Right cardiac atrium (tissue), 5 donors: ENCODE data around the gene SCTR. TPM values are rescaled to one million over a fixed set of nuclear protein-coding genes. Genes with fewer than 3 reads are reported as not detected.

Experiments used
- ATAC-seq, 2 donors: fragments of 200-7000 bp; cut with Tn5 transposase; one replicate each; pipeline versions ENCODE4 v1.8.0 to v1.9.1; 2020; ENCODE audit warnings: moderate library complexity in 2 of 2, mild to moderate bottlenecking in 1 of 2
- DNase-seq, 3 donors: peaks; one replicate each; pipeline ENCODE4 v3.0.0-alpha.2; 2020
- H3K27ac ChIP-seq: one replicate; pipeline ENCODE4 v1.5.1; 2013; ENCODE audit warnings: mild to moderate bottlenecking, low read length, control low read depth, moderate library complexity
- H3K27me3 ChIP-seq: one replicate; pipeline ENCODE4 v1.6.1; 2013; ENCODE audit not compliant: control insufficient read depth, insufficient read depth
- H3K4me1 ChIP-seq: one replicate; pipeline ENCODE4 v1.6.1; 2013; ENCODE audit warnings: low read length; ENCODE audit not compliant: control insufficient read depth, insufficient read depth
- H3K4me3 ChIP-seq: one replicate; pipeline ENCODE4 v1.5.1; 2013; ENCODE audit warnings: low read length, control low read depth
- H3K9me3 ChIP-seq: one replicate; pipeline ENCODE4 v1.6.1; 2013; ENCODE audit warnings: low read length; ENCODE audit not compliant: control insufficient read depth
- WGBS: extraction: QIAGEN DNeasy Blood & Tissue Kit; methylation state at CpG from one replicate; pipeline ENCODE4 v1.1.7; 2013; 5-methylcytosine and 5-hydroxymethylcytosine counted together
- intact Hi-C, 4 donors: fragments of 100-400 bp; cut with DNase I; formaldehyde crosslinking; loops; one replicate each; pipeline versions ENCODE4 v1.11.0 to v1.14.0; 2022 to 2023
- polyA plus RNA-seq: library from polyadenylated mRNA; stranded (reverse); fragments of 200-250 nt; gene quantifications from one replicate; pipeline ENCODE4 v1.2.3, GENCODE V29; 2013
- total RNA-seq, 4 donors: library from RNA; stranded (reverse); fragmentation: NEBNext Ultra II Directional; extraction: Animal tissue kit (Norgen Biotek cat#: 25700); gene quantifications; one replicate each; pipeline ENCODE4 v1.2.1, GENCODE V29; 2021
- donor health status: healthy with polysubstance abuse.
- donor health status: DM: no; HTN: yes; CAD: no.
- donor health status: DM: no; HTN: no; CAD: no.
- donor health status: DM: no; HTN: yes; CAD: no; lungs with severe emphysema.
- donor health status: DM: yes; HTN: yes; CAD: no.

The SCTR gene
- total and polyA plus RNA-seq, 5 donors = 0.38 to 0.50 (median 0.40) TPM; not detected in 2

- intact Hi-C loops = no loop called here
- H3K27ac ChIP-seq = no peak overlapping the region
- no peaks in the 10 kb centered on the region for H3K27me3 ChIP-seq
- no peaks in the 10 kb centered on the region for H3K9me3 ChIP-seq
- H3K4me1 ChIP-seq = no peaks in the 10 kb centered on the region
- H3K4me3 ChIP-seq = no peak overlapping the region
- no peak for ATAC-seq
- no peak for DNase-seq
- WGBS = 85% methylated on average over 4 of the region's 4 CpGs
Observed at GRCh38 chr2:119440873-119441272, 83.4 kb downstream of the SCTR start.

- ATAC-seq (no peak), DNase-seq (no peak)
- intact Hi-C loops = no loop called here
- Histone ChIP-seq H3K27me3 (no peaks in the 10 kb centered on the region), H3K27ac (no peak overlapping the region), H3K4me3 (no peak overlapping the region), H3K4me1 (no peaks in the 10 kb centered on the region), H3K9me3 (no peaks in the 10 kb centered on the region)
- WGBS = 46% methylated on average over 1 of the region's 1 CpG
Observed at GRCh38 chr2:119440501-119440870, 83.8 kb downstream of the SCTR start.

GRCh38 chr2:119439574-119440500, 84.4 kb downstream of the SCTR start:
- Histone ChIP-seq H3K9me3 (no peaks in the 10 kb centered on the region), H3K27ac (no peak overlapping the region), H3K4me3 (no peak overlapping the region), H3K4me1 (no peaks in the 10 kb centered on the region), H3K27me3 (no peaks in the 10 kb centered on the region)
- 88% methylated on average over 15 of the region's 15 CpGs for WGBS
- ATAC-seq (peak in 1 of 2 donors; percentile 18), DNase-seq (no peak)
- intact Hi-C loops = no loop called here

GRCh38 chr2:119438726-119439284, 85.5 kb downstream of the SCTR start:
- Histone ChIP-seq H3K27ac (no peak overlapping the region), H3K4me1 (no peaks in the 10 kb centered on the region), H3K4me3 (no peak overlapping the region), H3K9me3 (no peaks in the 10 kb centered on the region), H3K27me3 (no peaks in the 10 kb centered on the region)
- intact Hi-C loops = no loop called here
- 91% methylated on average over 6 of the region's 6 CpGs for WGBS
- DNase-seq (no peak), ATAC-seq (no peak)

GRCh38 chr2:119438128-119438656, 86.1 kb downstream of the SCTR start:
- Histone ChIP-seq H3K27ac (no peak overlapping the region), H3K4me3 (no peak overlapping the region), H3K4me1 (no peaks in the 10 kb centered on the region), H3K9me3 (no peaks in the 10 kb centered on the region), H3K27me3 (no peaks in the 10 kb centered on the region)
- no peak for DNase-seq
- WGBS = 87% methylated on average over 6 of the region's 6 CpGs
- intact Hi-C loops = no loop called here
- ATAC-seq = no peak

- 93% methylated on average over 22 of the region's 22 CpGs for WGBS
- DNase-seq (no peak), ATAC-seq (no peak)
- Histone ChIP-seq H3K9me3 (no peaks in the 10 kb centered on the region), H3K27ac (no peak overlapping the region), H3K27me3 (no peaks in the 10 kb centered on the region), H3K4me3 (no peak overlapping the region), H3K4me1 (no peaks in the 10 kb centered on the region)
- intact Hi-C loops = no loop called here
Observed at GRCh38 chr2:119436993-119437772, 87.1 kb downstream of the SCTR start.

GRCh38 chr2:119435953-119436297, 88.4 kb downstream of the SCTR start:
- ATAC-seq = no peak

GRCh38 chr2:119435081-119435952, 89.0 kb downstream of the SCTR start:
- WGBS = 91% methylated on average over 6 of the region's 6 CpGs

More at GRCh38 chr2:119435953-119436297, 88.4 kb downstream of the SCTR start:
- 82% methylated on average over 7 of the region's 7 CpGs for WGBS
- H3K27me3 ChIP-seq = no peaks in the 10 kb centered on the region
- DNase-seq = no peak
- intact Hi-C loops = no loop called here
- H3K4me3 ChIP-seq = no peak overlapping the region
- H3K4me1 ChIP-seq = peaks cover 3% of the 10 kb centered on the region
- H3K9me3 ChIP-seq = no peaks in the 10 kb centered on the region
- H3K27ac ChIP-seq = no peak overlapping the region

GRCh38 chr2:119434664-119435063, 89.6 kb downstream of the SCTR start:
- Histone ChIP-seq H3K4me3 (no peak overlapping the region), H3K27ac (no peak overlapping the region), H3K9me3 (no peaks in the 10 kb centered on the region), H3K4me1 (peaks cover 7% of the 10 kb centered on the region), H3K27me3 (no peaks in the 10 kb centered on the region)
- intact Hi-C loops = no loop called here
- no peak for DNase-seq
- no peak for ATAC-seq
- WGBS = 86% methylated on average over 6 of the region's 6 CpGs

More at GRCh38 chr2:119435081-119435952, 89.0 kb downstream of the SCTR start:
- intact Hi-C loops = no loop called here
- no peaks in the 10 kb centered on the region for H3K27me3 ChIP-seq
- no peak overlapping the region for H3K4me3 ChIP-seq
- no peak overlapping the region for H3K27ac ChIP-seq
- H3K4me1 ChIP-seq = peaks cover 3% of the 10 kb centered on the region
- DNase-seq (no peak), ATAC-seq (no peak)
- no peaks in the 10 kb centered on the region for H3K9me3 ChIP-seq

GRCh38 chr2:119433636-119434327, 90.5 kb downstream of the SCTR start:
- WGBS = 83% methylated on average over 10 of the region's 10 CpGs
- H3K27me3 ChIP-seq = no peaks in the 10 kb centered on the region

More at GRCh38 chr2:119433636-119434327, 90.5 kb downstream of the SCTR start:
- ATAC-seq (no peak), DNase-seq (no peak)
- peaks cover 7% of the 10 kb centered on the region for H3K4me1 ChIP-seq
- H3K4me3 ChIP-seq = no peak overlapping the region
- no peak overlapping the region for H3K27ac ChIP-seq
- intact Hi-C loops = no loop called here
- no peaks in the 10 kb centered on the region for H3K9me3 ChIP-seq
